Renal pelvis (tissue), 4 donors: ENCODE results near the gene VWC2L. TPM values are rescaled to one million over a fixed set of nuclear protein-coding genes. Genes with fewer than 3 reads are reported as not detected.

Source experiments
- DNase-seq: peaks from one replicate; pipeline ENCODE4 v3.0.0-alpha.2; 2013
- polyA plus RNA-seq, 3 donors: library from polyadenylated mRNA; unstranded; fragments of 120-200 nt; gene quantifications; one replicate each; pipeline ENCODE4 v1.2.1, GENCODE V29; 2013; ENCODE audit not compliant: insufficient read length in 3 of 3

The VWC2L gene
- polyA plus RNA-seq, 3 donors, result 0.04 to 0.22 (median 0.16) TPM

GRCh38 chr2:214465363-214466146 lies 54.7 kb downstream of the VWC2L start:
- DNase-seq, result no peak

- no peak for DNase-seq
These were observed 58.9 kb downstream of the VWC2L start for GRCh38 chr2:214469728-214470127.

- DNase-seq, result no peak
These were observed 60.5 kb downstream of the VWC2L start for GRCh38 chr2:214471382-214471781.

GRCh38 chr2:214471990-214472389 lies 61.1 kb downstream of the VWC2L start:
- no peak for DNase-seq

GRCh38 chr2:214477305-214477704 lies 66.5 kb downstream of the VWC2L start:
- no peak for DNase-seq

GRCh38 chr2:214481204-214481603 lies 70.3 kb downstream of the VWC2L start:
- peak; percentile 14 for DNase-seq

- DNase-seq, result no peak
These were observed 71.9 kb downstream of the VWC2L start for GRCh38 chr2:214482728-214483127.

- no peak for DNase-seq
These were observed 73.4 kb downstream of the VWC2L start for GRCh38 chr2:214484239-214484638.

- DNase-seq, result no peak
These were observed 73.8 kb downstream of the VWC2L start for GRCh38 chr2:214484701-214485100.

GRCh38 chr2:214489181-214489580 lies 78.3 kb downstream of the VWC2L start:
- DNase-seq, result no peak

GRCh38 chr2:214489702-214490101 lies 78.8 kb downstream of the VWC2L start:
- DNase-seq, result no peak

GRCh38 chr2:214492152-214492551 lies 81.3 kb downstream of the VWC2L start:
- no peak for DNase-seq

- DNase-seq, result no peak
These were observed 81.8 kb downstream of the VWC2L start for GRCh38 chr2:214492608-214493007.

- DNase-seq, result no peak
These were observed 86.6 kb downstream of the VWC2L start for GRCh38 chr2:214497489-214497888.

GRCh38 chr2:214503568-214503967 lies 92.7 kb downstream of the VWC2L start:
- no peak for DNase-seq

GRCh38 chr2:214504599-214505376 lies 93.9 kb downstream of the VWC2L start:
- no peak for DNase-seq

- no peak for DNase-seq
These were observed 96.2 kb downstream of the VWC2L start for GRCh38 chr2:214507032-214507431.

GRCh38 chr2:214514704-214515103 lies 103.8 kb downstream of the VWC2L start:
- peak; percentile 16 for DNase-seq

GRCh38 chr2:214515111-214515510 lies 104.3 kb downstream of the VWC2L start:
- DNase-seq, result peak; percentile 17

- no peak for DNase-seq
These were observed 108.5 kb downstream of the VWC2L start for GRCh38 chr2:214519258-214519818.

GRCh38 chr2:214529021-214529420 lies 118.2 kb downstream of the VWC2L start:
- DNase-seq, result no peak

GRCh38 chr2:214529514-214529913 lies 118.7 kb downstream of the VWC2L start:
- DNase-seq, result no peak

- DNase-seq, result peak; percentile 59
These were observed 122.7 kb downstream of the VWC2L start for GRCh38 chr2:214533541-214533940.
